NCI-H82 treated with DMSO at 0.1 percent for 48 hours (cell line): ENCODE data around the gene RGS3.

Experiments
- DNase-seq: peaks from one replicate; lab custom pipeline; 2025; ENCODE audit not compliant: unreplicated experiment; lab: John Stamatoyannopoulos, UW

Gene RGS3

GRCh38 chr9:113568571-113569321 is 105.2 kb downstream of the RGS3 start:
- DNase-seq, result no peak

- no peak for DNase-seq
Observed at GRCh38 chr9:113569472-113570060, 106.0 kb downstream of the RGS3 start.

- DNase-seq, result no peak
Observed at GRCh38 chr9:113570106-113570505, 106.6 kb downstream of the RGS3 start.

- no peak for DNase-seq
Observed at GRCh38 chr9:113570749-113571711, 107.5 kb downstream of the RGS3 start.

- no peak for DNase-seq
Observed at GRCh38 chr9:113572076-113572861, 108.7 kb downstream of the RGS3 start.

GRCh38 chr9:113573046-113573958 is 109.8 kb downstream of the RGS3 start:
- no peak for DNase-seq

GRCh38 chr9:113573959-113574352 is 110.4 kb downstream of the RGS3 start:
- no peak for DNase-seq

GRCh38 chr9:113574441-113575262 is 111.1 kb downstream of the RGS3 start:
- no peak for DNase-seq

- no peak for DNase-seq
Observed at GRCh38 chr9:113577525-113578261, 114.2 kb downstream of the RGS3 start.

- no peak for DNase-seq
Observed at GRCh38 chr9:113578279-113578865, 114.8 kb downstream of the RGS3 start.

GRCh38 chr9:113578882-113579282 is 115.4 kb downstream of the RGS3 start:
- no peak for DNase-seq

GRCh38 chr9:113579283-113580040 is 115.9 kb downstream of the RGS3 start:
- DNase-seq, result no peak

GRCh38 chr9:113580041-113580953 is 116.8 kb downstream of the RGS3 start:
- no peak for DNase-seq

GRCh38 chr9:113580954-113581311 is 117.4 kb downstream of the RGS3 start:
- no peak for DNase-seq

- no peak for DNase-seq
Observed at GRCh38 chr9:113581865-113582697, 118.6 kb downstream of the RGS3 start.
